ENCODE measurements around the gene POLR3C.
"Not testable (repeated sequence)": the region's sequence is repeated elsewhere in the genome, so short reads cannot be mapped to it uniquely, and the experiment has no call there.

The POLR3C gene

GRCh38 chr1:145823565-145824498 lies at the start of gene POLR3C, which contains the start of gene RNF115:
Gene POLR3C, plus strand, starts transcription at chr1:145824200. Its CDS starts 1,577 bp downstream, at chr1:145825777.
Gene RNF115, minus strand, starts transcription at chr1:145824095. Its CDS starts 222 bp downstream, at chr1:145823873.
- in situ Hi-C loops (cut with MboI; ENCODE audit: low sequenced_read_pairs) = no loop called here

- in situ Hi-C loops (cut with MboI; ENCODE audit: low sequenced_read_pairs) = no loop called here
These were observed 46.4 kb upstream of the POLR3C start for GRCh38 chr1:145777357-145778145.

- in situ Hi-C loops (cut with MboI; ENCODE audit: low sequenced_read_pairs) = no loop called here
These were observed 45.9 kb upstream of the POLR3C start for GRCh38 chr1:145778146-145778540.

- in situ Hi-C loops (cut with MboI; ENCODE audit: low sequenced_read_pairs) = no loop called here
These were observed 41.5 kb upstream of the POLR3C start for GRCh38 chr1:145782272-145783099.

GRCh38 chr1:145784409-145784808 lies 39.6 kb upstream of the POLR3C start:
- in situ Hi-C loops (cut with MboI; ENCODE audit: low sequenced_read_pairs) = no loop called here

- in situ Hi-C loops (cut with MboI; ENCODE audit: low sequenced_read_pairs) = no loop called here
These were observed 38.5 kb upstream of the POLR3C start for GRCh38 chr1:145785547-145785946.

- in situ Hi-C loops (cut with MboI; ENCODE audit: low sequenced_read_pairs) = no loop called here
These were observed 37.7 kb upstream of the POLR3C start for GRCh38 chr1:145786271-145786670.

- in situ Hi-C loops (cut with MboI; ENCODE audit: low sequenced_read_pairs) = no loop called here
These were observed 35.4 kb upstream of the POLR3C start for GRCh38 chr1:145788580-145788979.

- in situ Hi-C loops (cut with MboI; ENCODE audit: low sequenced_read_pairs) = not testable (repeated sequence)
These were observed 32.1 kb upstream of the POLR3C start for GRCh38 chr1:145791860-145792259.

- in situ Hi-C loops (cut with MboI; ENCODE audit: low sequenced_read_pairs) = no loop called here
These were observed 31.5 kb upstream of the POLR3C start for GRCh38 chr1:145792484-145792883.

GRCh38 chr1:145795257-145795881 lies 28.6 kb upstream of the POLR3C start:
- in situ Hi-C loops (cut with MboI; ENCODE audit: low sequenced_read_pairs) = no loop called here

- in situ Hi-C loops (cut with MboI; ENCODE audit: low sequenced_read_pairs) = no loop called here
These were observed 27.2 kb upstream of the POLR3C start for GRCh38 chr1:145796753-145797152.

GRCh38 chr1:145799806-145800205 lies 24.2 kb upstream of the POLR3C start:
- in situ Hi-C loops (cut with MboI; ENCODE audit: low sequenced_read_pairs) = no loop called here

GRCh38 chr1:145804235-145805045 lies 19.6 kb upstream of the POLR3C start:
- in situ Hi-C loops (cut with MboI; ENCODE audit: low sequenced_read_pairs) = no loop called here

- in situ Hi-C loops (cut with MboI; ENCODE audit: low sequenced_read_pairs) = no loop called here
These were observed 18.9 kb upstream of the POLR3C start for GRCh38 chr1:145805057-145805456.

GRCh38 chr1:145806408-145806807 lies 17.6 kb upstream of the POLR3C start:
- in situ Hi-C loops (cut with MboI; ENCODE audit: low sequenced_read_pairs) = no loop called here

- in situ Hi-C loops (cut with MboI; ENCODE audit: low sequenced_read_pairs) = no loop called here
These were observed 17.2 kb upstream of the POLR3C start for GRCh38 chr1:145806844-145807243.

GRCh38 chr1:145812977-145813810 lies 10.8 kb upstream of the POLR3C start:
- in situ Hi-C loops (cut with MboI; ENCODE audit: low sequenced_read_pairs) = not testable (repeated sequence)

- in situ Hi-C loops (cut with MboI; ENCODE audit: low sequenced_read_pairs) = not testable (repeated sequence)
These were observed 5.9 kb upstream of the POLR3C start for GRCh38 chr1:145818095-145818494.

Data from hTERT RPE-1 (cell line).